Tibial nerve (tissue), 4 donors: ENCODE data around the gene PYHIN1.

Experiments
- EP300 ChIP-seq, 2 donors: sonication (generic); formaldehyde crosslinking; IDR thresholded peaks; one replicate each; pipeline ENCODE4 v1.6.1; 2017; ENCODE audit warnings: antibody characterized with exemption in 2 of 2, mild to moderate bottlenecking in 1 of 2
- TF ChIP-seq, protein P1 (sequence below), 5 experiments: fragments of 200-600 bp in 3 of 5; fragments of 450-650 bp in 2 of 5; sonication (generic) in 3 of 5; IDR thresholded peaks; one replicate each; pipeline ENCODE4 v1.5.1; 2016 to 2019; ENCODE audit warnings: antibody characterized with exemption in 5 of 5, mild to moderate bottlenecking in 3 of 5, moderate library complexity in 2 of 5

DNA sequence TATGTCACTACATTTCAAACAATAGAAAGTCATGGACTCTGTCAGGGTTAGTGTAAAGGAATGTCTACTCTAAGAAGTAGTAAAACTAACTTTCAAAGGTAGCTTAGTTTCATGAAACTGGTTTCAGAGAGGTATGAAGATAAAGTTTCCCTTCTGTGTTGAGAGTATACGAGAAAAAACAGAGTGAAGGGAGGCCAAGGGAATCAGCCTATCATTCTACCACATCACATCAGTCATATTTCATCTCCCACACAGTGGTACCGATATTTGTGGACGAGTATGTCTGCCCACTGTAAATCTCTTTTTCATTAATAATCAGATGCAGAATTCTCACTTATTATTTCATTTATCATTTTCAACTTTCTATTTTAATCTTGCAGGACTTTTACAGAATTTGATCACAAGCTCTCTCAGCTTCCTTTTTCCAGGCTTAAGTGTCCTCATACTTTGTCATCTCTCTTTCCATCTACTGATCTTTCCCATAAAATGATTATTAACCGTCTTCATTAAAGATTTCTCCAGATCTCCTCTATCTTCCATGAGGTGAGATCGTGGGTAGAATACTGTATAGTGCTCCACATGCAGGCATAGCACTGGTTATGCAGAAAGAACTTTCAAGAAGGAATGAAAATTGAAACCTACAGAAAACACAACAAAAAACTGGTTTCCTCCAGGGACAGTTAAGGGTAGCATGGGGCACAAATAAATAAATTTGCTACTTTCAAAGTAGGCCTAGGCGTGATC is 66.9 kb downstream of the PYHIN1 start:
- no peak for TF ChIP-seq EP300 (IDR thresholded peaks at IDR 0.05)
- TF ChIP-seq, protein P1, sequence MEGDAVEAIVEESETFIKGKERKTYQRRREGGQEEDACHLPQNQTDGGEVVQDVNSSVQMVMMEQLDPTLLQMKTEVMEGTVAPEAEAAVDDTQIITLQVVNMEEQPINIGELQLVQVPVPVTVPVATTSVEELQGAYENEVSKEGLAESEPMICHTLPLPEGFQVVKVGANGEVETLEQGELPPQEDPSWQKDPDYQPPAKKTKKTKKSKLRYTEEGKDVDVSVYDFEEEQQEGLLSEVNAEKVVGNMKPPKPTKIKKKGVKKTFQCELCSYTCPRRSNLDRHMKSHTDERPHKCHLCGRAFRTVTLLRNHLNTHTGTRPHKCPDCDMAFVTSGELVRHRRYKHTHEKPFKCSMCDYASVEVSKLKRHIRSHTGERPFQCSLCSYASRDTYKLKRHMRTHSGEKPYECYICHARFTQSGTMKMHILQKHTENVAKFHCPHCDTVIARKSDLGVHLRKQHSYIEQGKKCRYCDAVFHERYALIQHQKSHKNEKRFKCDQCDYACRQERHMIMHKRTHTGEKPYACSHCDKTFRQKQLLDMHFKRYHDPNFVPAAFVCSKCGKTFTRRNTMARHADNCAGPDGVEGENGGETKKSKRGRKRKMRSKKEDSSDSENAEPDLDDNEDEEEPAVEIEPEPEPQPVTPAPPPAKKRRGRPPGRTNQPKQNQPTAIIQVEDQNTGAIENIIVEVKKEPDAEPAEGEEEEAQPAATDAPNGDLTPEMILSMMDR (IDR thresholded peaks at IDR 0.05): no peak
